ENCODE measurements around the gene DNAJB6.

DNAJB6 gene

DNA sequence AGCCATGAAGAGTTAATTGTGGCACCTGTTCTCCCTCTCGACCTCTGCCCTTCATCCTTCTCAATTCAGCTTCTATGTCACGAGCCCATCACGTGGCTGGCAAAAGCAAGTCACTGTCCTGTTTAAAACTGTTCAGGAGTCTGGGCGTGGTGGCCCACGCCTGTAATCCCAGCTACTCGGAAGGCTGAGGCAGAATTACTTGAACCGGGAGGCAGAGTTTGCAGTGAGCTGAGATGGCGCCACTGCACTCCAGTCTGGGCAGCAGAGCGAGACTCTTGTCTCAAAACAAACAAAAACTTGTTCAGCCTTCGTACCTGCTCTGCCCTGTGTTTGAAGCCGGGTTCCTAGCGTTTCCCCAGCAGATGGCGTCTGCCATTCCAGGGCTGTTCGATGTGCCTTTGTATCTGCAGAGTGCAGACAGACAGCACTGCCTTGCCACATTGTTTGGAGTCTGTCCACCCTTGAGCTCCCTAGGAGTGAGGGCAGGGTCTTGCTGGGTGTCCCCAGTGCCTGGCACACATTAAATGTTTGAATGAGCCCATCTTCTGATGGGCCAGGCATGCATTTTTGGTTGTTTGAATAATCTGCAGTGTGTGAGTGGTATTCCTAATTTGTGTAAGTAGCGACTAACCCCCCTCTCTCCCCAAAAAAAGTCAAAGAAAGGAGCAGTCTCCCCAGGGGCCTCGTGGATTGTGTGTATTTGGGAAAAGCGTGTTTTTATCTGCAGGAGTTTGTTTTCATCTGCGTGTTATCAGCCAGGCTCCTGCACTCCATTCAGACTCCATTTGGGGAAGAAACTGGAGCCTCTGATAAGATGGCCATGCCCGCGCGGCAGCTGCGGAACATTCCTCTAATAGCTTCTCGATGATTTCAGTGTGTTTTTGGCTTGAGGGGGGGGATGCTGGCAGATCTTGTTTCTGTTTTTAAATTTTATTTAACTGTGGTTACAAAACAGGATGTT, 61.2 kb downstream of the DNAJB6 start:
- Histone ChIP-seq H4K20me1 (peaks cover 63% of the 10 kb centered on the region), H3K4me1 (peaks cover 49% of the 10 kb centered on the region), H3K4me2 (peak overlapping the region; percentile 61), H3K27me3 (no peaks in the 10 kb centered on the region), H3K27ac (peak overlapping the region; percentile 44; the same call in 1 of the 2 replicates), H3K9ac (no peak overlapping the region), H3K4me3 (no peak overlapping the region), H3K36me3 (peaks cover 70% of the 10 kb centered on the region), H3K9me3 (0 out of 2 replicates have a peak, but pooled peaks cover 9% of the 10 kb centered on the region)
- TF ChIP-seq Cebpa-rat (IDR thresholded peaks at IDR 0.05) = no peak

DNA sequence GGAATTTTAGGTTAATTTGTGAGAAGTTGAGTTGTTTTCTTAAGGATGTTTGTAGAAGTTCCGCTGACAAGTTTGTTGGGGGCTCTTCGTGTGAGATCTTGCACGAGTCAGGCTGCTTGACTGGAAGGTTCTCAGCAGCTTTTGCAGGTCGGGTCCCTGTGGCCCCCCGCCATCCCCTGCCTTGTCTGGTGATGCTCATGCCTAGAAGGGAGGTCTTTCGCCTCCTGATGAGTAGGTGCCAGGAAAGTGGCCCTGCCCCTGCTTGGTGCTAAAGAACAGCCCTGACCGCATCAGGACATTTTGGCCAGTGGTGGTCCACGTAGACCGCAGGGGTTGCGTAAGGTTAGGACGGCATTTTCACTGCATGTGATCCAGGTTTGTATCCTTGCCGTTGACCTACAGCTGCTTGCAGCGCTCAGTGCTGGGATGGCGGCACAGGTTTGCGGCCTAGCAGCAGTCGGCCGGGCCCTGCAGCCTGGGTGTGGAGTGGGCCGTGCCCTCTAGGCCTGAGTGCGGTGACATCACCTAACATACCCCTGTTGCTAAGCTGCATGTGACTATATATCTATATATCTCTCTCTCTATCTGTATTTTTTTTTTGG, 62.4 kb downstream of the DNAJB6 start:
- Histone ChIP-seq H3K27ac (no peak overlapping the region), H3K9ac (no peak overlapping the region), H3K36me3 (peaks cover 69% of the 10 kb centered on the region), H3K4me3 (no peak overlapping the region), H4K20me1 (peaks cover 60% of the 10 kb centered on the region), H3K27me3 (no peaks in the 10 kb centered on the region), H3K4me2 (no peak overlapping the region), H3K9me3 (0 out of 2 replicates have a peak, but pooled peaks cover 9% of the 10 kb centered on the region), H3K4me1 (peaks cover 61% of the 10 kb centered on the region)
- TF ChIP-seq Cebpa-rat (IDR thresholded peaks at IDR 0.05) = no peak

DNA sequence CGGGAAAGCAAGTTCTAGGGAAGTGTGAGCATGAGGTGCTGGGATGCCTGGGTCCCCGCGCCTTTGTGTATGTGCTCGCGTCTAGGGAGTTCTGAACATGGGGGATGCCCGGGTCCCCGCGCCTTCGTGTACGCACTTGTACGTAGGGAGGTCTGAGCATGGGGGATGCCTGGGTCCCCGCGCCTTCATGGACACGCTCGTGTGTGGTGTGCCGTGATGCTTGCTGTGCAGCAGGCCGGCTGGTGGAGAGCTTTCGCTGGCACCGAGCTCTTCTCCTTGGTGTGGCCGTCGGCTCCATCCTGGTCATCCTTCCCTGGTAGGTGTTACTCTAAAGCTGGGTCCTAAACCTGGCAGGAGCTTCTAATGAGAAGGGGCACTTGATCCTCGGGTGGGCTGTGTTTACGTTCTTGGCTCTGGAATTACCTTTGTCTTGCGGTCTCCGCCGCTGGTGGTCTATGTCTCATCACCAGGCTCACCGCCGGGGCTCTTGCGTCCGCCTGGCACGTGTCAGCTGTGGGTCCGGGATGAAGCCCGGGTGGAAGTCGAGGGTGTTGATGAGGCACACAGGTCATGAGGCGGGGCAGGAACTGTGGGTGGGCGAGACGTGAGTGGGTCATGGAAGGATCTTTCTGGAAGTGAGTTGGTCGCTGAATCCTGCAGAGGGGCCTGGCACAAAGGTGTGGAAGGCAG, 63.5 kb downstream of the DNAJB6 start:
- Histone ChIP-seq H3K36me3 (peaks cover 70% of the 10 kb centered on the region), H3K9ac (no peak overlapping the region), H4K20me1 (peaks cover 60% of the 10 kb centered on the region), H3K4me1 (peaks cover 72% of the 10 kb centered on the region), H3K4me2 (no peak overlapping the region), H3K9me3 (0 out of 2 replicates have a peak, but pooled peaks cover 9% of the 10 kb centered on the region), H3K27ac (no peak overlapping the region), H3K4me3 (no peak overlapping the region), H3K27me3 (no peaks in the 10 kb centered on the region)
- no peak for TF ChIP-seq Cebpa-rat (IDR thresholded peaks at IDR 0.05)

GRCh38 chr7:157401567-157402387, 65.0 kb downstream of the DNAJB6 start:
- peak overlapping the region; percentile 26; the same call in 1 of the 2 replicates for H3K27ac ChIP-seq
- H3K36me3 ChIP-seq = peaks cover 77% of the 10 kb centered on the region
- 0 out of 2 replicates have a peak, but pooled peaks cover 9% of the 10 kb centered on the region for H3K9me3 ChIP-seq
- H3K4me1 ChIP-seq = peaks cover 67% of the 10 kb centered on the region
- H3K9ac ChIP-seq = no peak overlapping the region
- no peaks in the 10 kb centered on the region for H3K27me3 ChIP-seq
- H4K20me1 ChIP-seq = peaks cover 60% of the 10 kb centered on the region
- peak overlapping the region; percentile 78; the same call in 1 of the 2 replicates for H3K4me2 ChIP-seq
- no peak overlapping the region for H3K4me3 ChIP-seq
- peak; percentile 81 for TF ChIP-seq Cebpa-rat (IDR thresholded peaks at IDR 0.05)

GRCh38 chr7:157402388-157402703, 65.5 kb downstream of the DNAJB6 start:
- no peak for TF ChIP-seq Cebpa-rat (IDR thresholded peaks at IDR 0.05)
- Histone ChIP-seq H3K36me3 (peaks cover 77% of the 10 kb centered on the region), H3K9ac (no peak overlapping the region), H3K27ac (peak overlapping the region; percentile 26; the same call in 1 of the 2 replicates), H3K4me3 (no peak overlapping the region), H3K4me1 (peaks cover 66% of the 10 kb centered on the region), H3K27me3 (no peaks in the 10 kb centered on the region), H4K20me1 (peaks cover 60% of the 10 kb centered on the region), H3K4me2 (peak overlapping the region; percentile 78), H3K9me3 (0 out of 2 replicates have a peak, but pooled peaks cover 9% of the 10 kb centered on the region)

DNA sequence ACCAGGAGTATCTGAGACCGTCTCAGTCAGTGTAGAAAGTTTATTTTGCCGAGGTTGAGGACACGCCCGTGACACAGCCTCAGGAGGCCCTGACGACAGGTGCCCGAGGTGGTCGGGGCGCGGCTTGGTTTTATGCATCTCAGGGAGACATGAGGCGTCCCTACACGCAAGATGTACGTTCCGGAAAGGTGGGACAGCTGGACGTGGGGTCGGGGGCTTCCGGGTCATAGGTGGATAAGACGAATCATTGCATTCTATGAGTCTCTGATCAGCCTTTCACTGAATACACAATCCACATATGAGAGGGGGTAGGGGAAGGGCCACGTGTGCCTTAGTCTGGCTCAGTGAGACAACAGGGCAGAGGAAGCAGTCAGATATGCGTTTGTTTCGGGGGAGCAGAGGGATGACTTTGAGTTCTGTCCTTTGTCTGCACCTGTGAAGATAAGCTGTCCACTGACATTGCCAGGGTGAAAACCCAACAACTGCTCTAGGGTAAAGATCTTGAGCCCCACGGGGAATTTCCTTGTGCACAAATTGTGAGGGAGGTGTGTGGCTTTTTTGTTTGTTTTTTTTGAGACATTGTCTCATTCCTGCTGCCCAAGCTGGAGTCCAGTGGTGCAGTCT, 66.2 kb downstream of the DNAJB6 start:
- peaks cover 63% of the 10 kb centered on the region for H4K20me1 ChIP-seq
- H3K9ac ChIP-seq = 0 out of 2 replicates have a peak overlapping the region, but pooled peaks have one; percentile 53
- H3K27ac ChIP-seq = peak overlapping the region; percentile 32
- peak overlapping the region; percentile 78 for H3K4me2 ChIP-seq
- no peaks in the 10 kb centered on the region for H3K27me3 ChIP-seq
- H3K9me3 ChIP-seq = 0 out of 2 replicates have a peak, but pooled peaks cover 9% of the 10 kb centered on the region
- peaks cover 64% of the 10 kb centered on the region for H3K4me1 ChIP-seq
- peaks cover 81% of the 10 kb centered on the region for H3K36me3 ChIP-seq
- TF ChIP-seq Cebpa-rat (IDR thresholded peaks at IDR 0.05) = no peak
- no peak overlapping the region for H3K4me3 ChIP-seq

DNA sequence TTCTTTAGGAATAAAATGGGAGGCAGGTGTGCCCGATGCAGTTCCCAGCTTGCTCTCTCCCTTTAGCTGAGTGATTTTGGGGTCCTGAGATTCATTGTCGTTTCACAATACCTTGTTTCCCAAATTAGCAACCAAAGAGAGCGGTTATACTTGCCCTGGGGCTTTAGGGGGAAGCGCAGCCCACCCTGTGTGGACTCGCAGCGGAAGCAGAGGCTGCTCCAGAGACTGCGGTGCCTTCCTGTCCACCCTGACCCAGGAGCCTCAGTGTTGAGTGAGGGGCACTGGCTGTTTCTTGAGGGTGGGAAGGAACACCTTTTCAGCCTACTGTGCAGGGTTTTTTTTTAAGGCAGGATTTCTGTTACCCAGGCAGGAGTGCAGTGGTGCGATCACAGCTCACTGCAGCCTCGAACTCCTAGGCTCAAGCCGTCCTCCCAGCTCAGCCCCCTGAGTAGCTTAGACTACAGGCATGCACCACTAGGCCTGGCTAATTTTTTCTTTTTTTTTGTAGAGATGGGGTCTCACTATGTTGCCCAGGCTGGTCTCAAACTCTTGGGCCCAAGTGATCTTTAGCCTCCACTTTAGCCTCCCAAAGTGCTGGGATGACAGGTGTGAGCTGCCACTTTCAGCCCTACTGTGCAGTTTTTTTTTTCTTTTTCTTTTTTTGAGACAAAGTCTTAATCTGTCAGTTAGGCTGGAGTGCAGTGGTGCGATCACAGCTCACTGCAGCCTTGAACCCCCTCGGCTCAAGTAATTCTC, 67.0 kb downstream of the DNAJB6 start:
- Histone ChIP-seq H3K36me3 (peaks cover 90% of the 10 kb centered on the region), H3K27me3 (no peaks in the 10 kb centered on the region), H4K20me1 (peaks cover 70% of the 10 kb centered on the region), H3K4me1 (peaks cover 61% of the 10 kb centered on the region), H3K9ac (peak overlapping the region; percentile 53; the same call in 1 of the 2 replicates), H3K4me3 (no peak overlapping the region), H3K4me2 (peak overlapping the region; percentile 78), H3K9me3 (0 out of 2 replicates have a peak, but pooled peaks cover 9% of the 10 kb centered on the region), H3K27ac (peak overlapping the region; percentile 32)
- TF ChIP-seq Cebpa-rat (IDR thresholded peaks at IDR 0.05) = 0 out of 2 replicates have a peak, but pooled peaks have one; percentile 10

Data from BLaER1 (cell line).